PC-3 (cell line): ENCODE data around the gene DOK7.

Experiments used
- EZH2 ChIP-seq: fragments of 300-600 bp; sonication (generic); IDR thresholded peaks from one replicate; pipeline ENCODE4 v1.6.1; 2017; ENCODE audit warnings: antibody characterized with exemption, mild to moderate bottlenecking, low read length; ENCODE audit not compliant: unreplicated experiment
- EZH2phosphoT487 ChIP-seq: fragments of 300-600 bp; sonication (generic); IDR thresholded peaks from 2 replicates; pipeline ENCODE4 v1.6.1; 2018; ENCODE audit warnings: mild to moderate bottlenecking, antibody characterized with exemption, low read length, borderline replicate concordance
- TF ChIP-seq, protein P1 (sequence below): fragments of 300-600 bp; sonication (generic); conservative IDR thresholded peaks from 2 replicates; pipeline ENCODE4 v1.5.1; 2017; ENCODE audit warnings: antibody characterized with exemption, low read depth, mild to moderate bottlenecking, low read length

DNA sequence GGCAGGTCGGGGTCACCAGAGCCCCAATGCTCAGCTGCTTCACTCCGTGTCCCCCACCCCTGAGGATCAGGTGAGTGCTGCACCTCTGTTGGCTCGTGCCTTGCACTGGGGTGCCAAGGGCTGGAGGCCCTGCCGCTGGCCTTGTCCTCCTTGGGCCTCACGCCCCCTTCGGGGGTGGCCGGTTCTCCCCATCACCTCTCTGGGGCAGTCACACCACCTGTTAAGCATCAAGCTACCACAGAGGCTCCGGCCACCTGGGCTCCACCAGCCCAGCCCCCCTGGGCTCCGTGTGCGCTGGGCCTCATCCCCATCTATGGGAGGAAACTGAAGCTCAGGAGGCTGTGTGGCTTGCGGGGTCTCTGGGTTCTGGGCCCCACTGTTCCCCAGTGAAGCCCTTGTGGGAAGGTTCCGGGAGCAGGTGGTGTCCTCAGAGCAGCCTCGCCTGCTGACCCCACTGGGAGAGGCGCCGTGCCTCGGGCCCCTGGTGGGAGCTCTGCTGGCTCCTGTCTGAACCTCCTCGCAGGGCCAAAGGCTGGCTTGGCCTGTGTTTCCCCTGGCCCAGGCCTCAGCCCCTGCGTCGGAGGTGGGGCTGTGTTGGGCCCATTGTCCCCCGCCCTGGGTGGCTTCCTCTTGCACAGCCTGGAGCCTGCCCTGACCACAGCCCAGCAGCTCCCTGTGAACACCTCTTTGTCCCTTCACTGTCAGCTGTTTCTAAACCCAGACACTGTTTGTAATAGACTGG is 30.8 kb downstream of the DOK7 start:
- TF ChIP-seq, protein P1, sequence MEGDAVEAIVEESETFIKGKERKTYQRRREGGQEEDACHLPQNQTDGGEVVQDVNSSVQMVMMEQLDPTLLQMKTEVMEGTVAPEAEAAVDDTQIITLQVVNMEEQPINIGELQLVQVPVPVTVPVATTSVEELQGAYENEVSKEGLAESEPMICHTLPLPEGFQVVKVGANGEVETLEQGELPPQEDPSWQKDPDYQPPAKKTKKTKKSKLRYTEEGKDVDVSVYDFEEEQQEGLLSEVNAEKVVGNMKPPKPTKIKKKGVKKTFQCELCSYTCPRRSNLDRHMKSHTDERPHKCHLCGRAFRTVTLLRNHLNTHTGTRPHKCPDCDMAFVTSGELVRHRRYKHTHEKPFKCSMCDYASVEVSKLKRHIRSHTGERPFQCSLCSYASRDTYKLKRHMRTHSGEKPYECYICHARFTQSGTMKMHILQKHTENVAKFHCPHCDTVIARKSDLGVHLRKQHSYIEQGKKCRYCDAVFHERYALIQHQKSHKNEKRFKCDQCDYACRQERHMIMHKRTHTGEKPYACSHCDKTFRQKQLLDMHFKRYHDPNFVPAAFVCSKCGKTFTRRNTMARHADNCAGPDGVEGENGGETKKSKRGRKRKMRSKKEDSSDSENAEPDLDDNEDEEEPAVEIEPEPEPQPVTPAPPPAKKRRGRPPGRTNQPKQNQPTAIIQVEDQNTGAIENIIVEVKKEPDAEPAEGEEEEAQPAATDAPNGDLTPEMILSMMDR, result no peak
- TF ChIP-seq EZH2 (no peak), EZH2phosphoT487 (no peak)
